H1 (cell line): ENCODE data around the gene GNAQ. TPM values are rescaled to one million over a fixed set of nuclear protein-coding genes. Genes with fewer than 3 reads are reported as not detected.

Experiments
- CTCF ChIA-PET: fragments of 300-600 bp; sonication (Branson Sonifier 250); formaldehyde crosslinking; loops from one replicate; lab custom pipeline; 2021; ENCODE audit not compliant: partially characterized antibody; lab: Charles Lee
- POLR2A ChIA-PET: fragments of 300-600 bp; sonication (Branson Sonifier 250); formaldehyde crosslinking; loops from one replicate; lab custom pipeline; 2021; ENCODE audit warnings: inconsistent platforms; ENCODE audit not compliant: partially characterized antibody; lab: Charles Lee
- DNase-seq, 2 experiments: peaks; one replicate each; pipeline versions ENCODE4 v3.0.0 to v3.0.0-alpha.2; 2010 to 2022; ENCODE audit warnings: low spot score in 2 of 2, low read depth in 1 of 2, mixed read lengths in 1 of 2
- FAIRE-seq: peaks from 2 replicates; lab custom pipeline; 2011; peaks lifted over from hg19 to GRCh38; lab: Jason Lieb, UNC
- H2AFZ ChIP-seq: 2 replicates; pipeline ENCODE4 v1.8.1; 2012; ENCODE audit warnings: low read length, inconsistent platforms
- H2AK5ac ChIP-seq: 2 replicates; pipeline ENCODE4 v1.6.1; 2013; ENCODE audit warnings: low read depth, low read length
- H2BK120ac ChIP-seq: replicated peaks from 2 replicates; pipeline ENCODE3; 2013; ENCODE audit warnings: low read depth, low read length, inconsistent platforms
- H2BK12ac ChIP-seq: 2 replicates; pipeline ENCODE4 v1.6.1; 2013; ENCODE audit warnings: low read depth, low read length
- H2BK15ac ChIP-seq: 2 replicates; pipeline ENCODE4 v1.6.1; 2013; ENCODE audit warnings: low read length
- H2BK20ac ChIP-seq: 2 replicates; pipeline ENCODE4 v1.6.1; 2013; ENCODE audit warnings: low read length
- H2BK5ac ChIP-seq: 2 replicates; pipeline ENCODE4 v1.6.1; 2013; ENCODE audit warnings: low read depth, low read length
- H3K14ac ChIP-seq: 2 replicates; pipeline ENCODE4 v1.6.1; 2013; ENCODE audit warnings: inconsistent platforms; ENCODE audit not compliant: insufficient read length
- H3K18ac ChIP-seq: 2 replicates; pipeline ENCODE4 v1.6.1; 2013; ENCODE audit warnings: low read length; ENCODE audit errors: extremely low read depth
- H3K23ac ChIP-seq: 2 replicates; pipeline ENCODE4 v1.6.1; 2013; ENCODE audit warnings: inconsistent platforms; ENCODE audit not compliant: insufficient read length
- H3K23me2 ChIP-seq: 2 replicates; pipeline ENCODE4 v1.6.1; 2013; ENCODE audit warnings: low read depth, low read length
- H3K27ac ChIP-seq: 2 replicates; pipeline ENCODE4 v1.6.1; 2011; ENCODE audit warnings: low read depth, low read length, inconsistent platforms
- H3K27me3 ChIP-seq, 4 experiments: replicated peaks in 1 of 4; 1 replicate in 1 of 4; 2 replicates in 3 of 4; pipeline versions ENCODE4 v1.6.1 to v1.8.1; 2011 to 2013; ENCODE audit warnings: low read length in 3 of 4, mild to moderate bottlenecking in 3 of 4, inconsistent platforms in 2 of 4, mixed read lengths in 2 of 4, moderate library complexity in 1 of 4; ENCODE audit not compliant: control insufficient read depth in 3 of 4, insufficient read depth in 3 of 4; ENCODE audit errors: extremely low read depth in 1 of 4
- H3K36me3 ChIP-seq, 4 experiments: 2 replicates each; pipeline versions ENCODE4 v1.6.1 to v1.8.1; 2011 to 2013; ENCODE audit warnings: mild to moderate bottlenecking in 4 of 4, low read length in 3 of 4, moderate library complexity in 2 of 4, control low read depth in 1 of 4, inconsistent platforms in 1 of 4; ENCODE audit not compliant: insufficient read depth in 4 of 4, control insufficient read depth in 2 of 4
- H3K4ac ChIP-seq: replicated peaks from 2 replicates; pipeline ENCODE3; 2013; ENCODE audit warnings: low read length, low read depth, mixed read lengths, inconsistent platforms; ENCODE audit not compliant: insufficient read length
- H3K4me1 ChIP-seq, 4 experiments: replicated peaks in 1 of 4; 1 replicate in 1 of 4; 2 replicates in 3 of 4; pipeline versions ENCODE4 v1.6.1 to v1.8.1; 2011 to 2013; ENCODE audit warnings: low read length in 3 of 4, inconsistent platforms in 2 of 4, mixed read lengths in 1 of 4; ENCODE audit not compliant: insufficient read depth in 4 of 4, control insufficient read depth in 3 of 4
- H3K4me2 ChIP-seq, 2 experiments: 2 replicates each; pipeline versions ENCODE4 v1.6.1 to v1.8.1; 2011 to 2013; ENCODE audit warnings: low read depth in 2 of 2, low read length in 2 of 2, control low read depth in 1 of 2, inconsistent platforms in 1 of 2, mild to moderate bottlenecking in 1 of 2; ENCODE audit not compliant: insufficient read depth in 1 of 2
- H3K4me3 ChIP-seq, 4 experiments: fragments of 200-600, 300-600 bp in 1 of 4; sonication (generic), shearing (Covaris generic), sonication (Bioruptor Twin) in 1 of 4; 2 replicates each; pipeline versions ENCODE4 v1.5.1 to v1.8.1; 2011 to 2016; ENCODE audit warnings: low read length in 4 of 4, low read depth in 3 of 4, control low read depth in 2 of 4, inconsistent platforms in 2 of 4, mild to moderate bottlenecking in 2 of 4, mixed read lengths in 1 of 4, moderate library complexity in 1 of 4; ENCODE audit not compliant: insufficient read depth in 2 of 4; ENCODE audit errors: extremely low read depth in 1 of 4
- H3K56ac ChIP-seq: replicated peaks from 2 replicates; pipeline ENCODE3; 2013; ENCODE audit warnings: low read depth, mild to moderate bottlenecking, mixed read lengths, low read length, inconsistent platforms; ENCODE audit not compliant: insufficient read length
- H3K79me1 ChIP-seq: 2 replicates; pipeline ENCODE4 v1.6.1; 2013; ENCODE audit warnings: low read depth, low read length, control low read depth
- H3K79me2 ChIP-seq, 2 experiments: 2 replicates each; pipeline versions ENCODE4 v1.6.1 to v1.8.1; 2012 to 2013; ENCODE audit warnings: low read length in 2 of 2, mild to moderate bottlenecking in 2 of 2, inconsistent platforms in 1 of 2; ENCODE audit not compliant: insufficient read depth in 2 of 2, control insufficient read depth in 1 of 2
- H3K9ac ChIP-seq, 4 experiments: replicated peaks in 1 of 4; 1 replicate in 1 of 4; 2 replicates in 3 of 4; pipeline versions ENCODE4 v1.6.1 to v1.8.1; 2011 to 2013; ENCODE audit warnings: low read depth in 3 of 4, low read length in 3 of 4, control low read depth in 2 of 4, mild to moderate bottlenecking in 2 of 4, moderate library complexity in 2 of 4, inconsistent platforms in 1 of 4; ENCODE audit errors: extremely low read depth in 1 of 4
- H3K9me3 ChIP-seq, 2 experiments: 2 replicates each; pipeline versions ENCODE4 v1.6.1 to v1.8.1; 2012 to 2013; ENCODE audit warnings: mild to moderate bottlenecking in 2 of 2, moderate library complexity in 2 of 2, control low read depth in 1 of 2, inconsistent platforms in 1 of 2, low read depth in 1 of 2, low read length in 1 of 2, mixed read lengths in 1 of 2; ENCODE audit not compliant: insufficient read depth in 2 of 2
- H4K20me1 ChIP-seq, 2 experiments: replicated peaks in 1 of 2; 2 replicates each; pipeline versions ENCODE3 to v1.8.1; 2011 to 2013; ENCODE audit warnings: inconsistent platforms in 2 of 2, low read length in 2 of 2, mild to moderate bottlenecking in 1 of 2; ENCODE audit not compliant: insufficient read depth in 2 of 2, control insufficient read depth in 1 of 2
- H4K5ac ChIP-seq: 2 replicates; pipeline ENCODE4 v1.6.1; 2013; ENCODE audit warnings: low read length, low read depth, mixed read lengths, inconsistent platforms; ENCODE audit not compliant: insufficient read length
- H4K8ac ChIP-seq: 2 replicates; pipeline ENCODE4 v1.8.0; 2013; ENCODE audit warnings: mild to moderate bottlenecking, moderate library complexity, low read length, inconsistent platforms; ENCODE audit not compliant: insufficient read depth; ENCODE audit errors: extremely low read depth
- H4K91ac ChIP-seq: replicated peaks from 2 replicates; pipeline ENCODE3; 2013; ENCODE audit warnings: low read length, mixed read lengths, inconsistent platforms; ENCODE audit not compliant: insufficient read length
- ATF3 ChIP-seq: IDR thresholded peaks from 2 replicates; pipeline ENCODE4 v1.6.1; 2011; ENCODE audit warnings: low read depth, mild to moderate bottlenecking, low read length; ENCODE audit not compliant: insufficient read depth
- HDAC6 ChIP-seq: IDR thresholded peaks from one replicate; pipeline ENCODE4 v1.7.1; 2012; ENCODE audit warnings: low read depth, mild to moderate bottlenecking, inconsistent platforms, low read length, moderate library complexity
- KDM1A ChIP-seq: fragments of 200-600, 300-600 bp; sonication (generic); IDR thresholded peaks from 2 replicates; pipeline ENCODE4 v1.7.1; 2016; ENCODE audit warnings: mild to moderate bottlenecking, low read length, borderline replicate concordance
- KDM4A ChIP-seq: IDR thresholded peaks from one replicate; pipeline ENCODE4 v1.7.1; 2012; ENCODE audit warnings: low read depth, mild to moderate bottlenecking, moderate library complexity, low read length, inconsistent platforms; ENCODE audit not compliant: severe bottlenecking
- MAFK ChIP-seq: IDR thresholded peaks from 2 replicates; pipeline ENCODE4 v1.6.1; 2012; ENCODE audit warnings: low read depth, mild to moderate bottlenecking, improper control_type of control experiment, low read length
- MAX ChIP-seq: IDR thresholded peaks from 2 replicates; pipeline ENCODE4 v1.6.1; 2012; ENCODE audit warnings: inconsistent platforms
- POLR2A ChIP-seq, 2 experiments: IDR thresholded peaks; 1 replicate in 1 of 2; 2 replicates in 1 of 2; pipeline ENCODE4 v1.6.1; 2011; ENCODE audit warnings: low read depth in 2 of 2, low read length in 2 of 2, mild to moderate bottlenecking in 2 of 2; ENCODE audit errors: control extremely low read depth in 1 of 2
- RAD21 ChIP-seq, 2 experiments: IDR thresholded peaks in 1 of 2; conservative IDR thresholded peaks in 1 of 2; 2 replicates each; pipeline ENCODE4 v1.6.1; 2011; ENCODE audit warnings: low read depth in 2 of 2, low read length in 2 of 2, improper control_type of control experiment in 1 of 2, inconsistent platforms in 1 of 2, mild to moderate bottlenecking in 1 of 2, moderate library complexity in 1 of 2
- RFX5 ChIP-seq: IDR thresholded peaks from 2 replicates; pipeline ENCODE4 v1.6.1; 2011; ENCODE audit warnings: low read depth, low read length, improper control_type of control experiment, borderline replicate concordance
- RNF2 ChIP-seq: fragments of 200-900, 300-1000 bp; sonication (generic); IDR thresholded peaks from 2 replicates; pipeline ENCODE4 v1.7.1; 2016; ENCODE audit warnings: borderline replicate concordance, low read depth, mild to moderate bottlenecking, antibody characterized with exemption, low read length; ENCODE audit not compliant: poor library complexity, severe bottlenecking; ENCODE audit errors: missing control alignments
- SIN3A ChIP-seq, 2 experiments: IDR thresholded peaks in 1 of 2; conservative IDR thresholded peaks in 1 of 2; 2 replicates each; pipeline ENCODE4 v1.6.1; 2011 to 2012; ENCODE audit warnings: low read length in 2 of 2, improper control_type of control experiment in 1 of 2, low read depth in 1 of 2, mild to moderate bottlenecking in 1 of 2
- TBP ChIP-seq: IDR thresholded peaks from 2 replicates; pipeline ENCODE4 v1.6.1; 2011; ENCODE audit warnings: low read depth, low read length, improper control_type of control experiment
- TCF12 ChIP-seq: IDR thresholded peaks from 2 replicates; pipeline ENCODE4 v1.6.1; 2011; ENCODE audit warnings: low read depth, mild to moderate bottlenecking, low read length
- WGBS, 2 experiments: shearing (Covaris generic) in 1 of 2; methylation state at CpG; one replicate each; pipeline versions ENCODE4 v1.1.6 to v1.1.7; 2013 to 2015; ENCODE audit warnings: low lambda C conversion rate in 2 of 2, mixed read lengths in 2 of 2, inconsistent platforms in 1 of 2, low coverage in 1 of 2, missing lambda C conversion rate in 1 of 2; ENCODE audit not compliant: insufficient replicate concordance in 2 of 2, insufficient coverage in 1 of 2, insufficient read length in 1 of 2; ENCODE audit errors: extremely low coverage in 1 of 2, missing lambda C conversion rate in 1 of 2; 5-methylcytosine and 5-hydroxymethylcytosine counted together
- polyA plus RNA-seq, 7 experiments: library from polyadenylated mRNA; depleted of rRNA in 3 of 7; stranded (reverse) in 5 of 7; unstranded in 2 of 7; fragments of >200 nt in 5 of 7; fragments of 200-250 nt in 2 of 7; gene quantifications; 1 replicate in 5 of 7; 2 replicates in 1 of 7; 4 replicates in 1 of 7; pipeline versions ENCODE4 v1.2.1 to v1.2.3, GENCODE V29; 2011 to 2013; ENCODE audit warnings: missing spikeins in 2 of 7, mixed read lengths in 2 of 7
- total RNA-seq: library from RNA; stranded (reverse); fragmentation: NEBNext Ultra II Directional; extraction: Animal tissue kit (Norgen Biotek cat#: 25700); gene quantifications from 2 replicates; pipeline ENCODE4 v1.2.1, GENCODE V29; 2021

The GNAQ gene
- total and polyA plus RNA-seq, 2 of the 8 experiments (the other 6 are each of a cell fraction or from before 2014, with no cell fraction given) = 22.8 to 63.8 TPM

GRCh38 chr9:77680581-77680980 lies 351.0 kb downstream of the GNAQ start:
- H3K18ac ChIP-seq = no peak overlapping the region
- H3K9me3 ChIP-seq = peaks cover 0 to 4% of the 10 kb centered on the region in 2 experiments; a peak in 1 of 4 replicates
- no peak overlapping the region for H2AFZ ChIP-seq
- H4K91ac ChIP-seq = no peak overlapping the region
- no peak overlapping the region for H3K23ac ChIP-seq
- no peak overlapping the region for H4K8ac ChIP-seq
- H3K36me3 ChIP-seq = no peaks in the 10 kb centered on the region
- POLR2A ChIA-PET = interaction anchor here (0.6 kb wide), 1 partner anchor 9 kb away, joined by 3 read pairs; no protein-coding TSS in a partner anchor
- H3K4me2 ChIP-seq = no peak overlapping the region
- H3K27me3 ChIP-seq = no peaks in the 10 kb centered on the region
- H3K9ac ChIP-seq = no peak overlapping the region
- no peak overlapping the region for H3K27ac ChIP-seq
- H2BK120ac ChIP-seq = no peak overlapping the region
- no peaks in the 10 kb centered on the region for H3K79me1 ChIP-seq
- no peak overlapping the region for H2BK20ac ChIP-seq
- 90% methylated on average over 5 of the region's 5 CpGs; no CpG with 5 or more reads in 1 of the 2 experiments for WGBS, 2 experiments
- H3K79me2 ChIP-seq = no peaks in the 10 kb centered on the region
- DNase-seq = no peak
- H2BK12ac ChIP-seq = no peak overlapping the region
- CTCF ChIA-PET = interaction anchor here (0.6 to 1.7 kb wide), 2 partner anchors 9 to 92 kb away, joined by 3 to 6 read pairs; no protein-coding TSS in a partner anchor
- H3K4me3 ChIP-seq = no peak overlapping the region
- no peak overlapping the region for H4K5ac ChIP-seq
- H3K23me2 ChIP-seq = no peaks in the 10 kb centered on the region
- H2BK5ac ChIP-seq = no peak overlapping the region
- no peak overlapping the region for H3K14ac ChIP-seq
- H2AK5ac ChIP-seq = no peak overlapping the region
- H4K20me1 ChIP-seq = no peaks in the 10 kb centered on the region
- no peaks in the 10 kb centered on the region for H3K4me1 ChIP-seq
- H3K56ac ChIP-seq = no peak overlapping the region
- H2BK15ac ChIP-seq = no peak overlapping the region
- no peak overlapping the region for H3K4ac ChIP-seq
- FAIRE-seq = no peak
- TF ChIP-seq TCF12 (no peak), RNF2 (no peak), ATF3 (no peak), KDM4A (no peak), TBP (no peak), KDM1A (no peak), MAX (no peak), HDAC6 (no peak), POLR2A (IDR thresholded peaks at IDR 0.05; ENCODE audit: control extremely low read depth in 1 of 2, low read depth in 2 of 2, low read length in 2 of 2) (no peak), RAD21 (IDR thresholded peaks at IDR 0.05 in 1 of 2, conservative IDR thresholded peaks at IDR 0.05 in 1 of 2; ENCODE audit: low read depth in 2 of 2, low read length in 2 of 2) (no peak), SIN3A (conservative IDR thresholded peaks at IDR 0.05 in 1 of 2, IDR thresholded peaks at IDR 0.05 in 1 of 2; ENCODE audit: low read depth in 1 of 2, low read length in 2 of 2) (no peak), MAFK (no peak), RFX5 (no peak)
